Measurements from ENCODE around the gene TBC1D10B. TPM values are rescaled to one million over a fixed set of nuclear protein-coding genes. Genes with fewer than 3 reads are reported as not detected.

TBC1D10B gene
- total and polyA plus RNA-seq, 9 of the 15 experiments (the other 6 are each of a cell fraction or from before 2014, with no cell fraction given), result 2.2 to 55.4 (median 17.5) TPM

DNA sequence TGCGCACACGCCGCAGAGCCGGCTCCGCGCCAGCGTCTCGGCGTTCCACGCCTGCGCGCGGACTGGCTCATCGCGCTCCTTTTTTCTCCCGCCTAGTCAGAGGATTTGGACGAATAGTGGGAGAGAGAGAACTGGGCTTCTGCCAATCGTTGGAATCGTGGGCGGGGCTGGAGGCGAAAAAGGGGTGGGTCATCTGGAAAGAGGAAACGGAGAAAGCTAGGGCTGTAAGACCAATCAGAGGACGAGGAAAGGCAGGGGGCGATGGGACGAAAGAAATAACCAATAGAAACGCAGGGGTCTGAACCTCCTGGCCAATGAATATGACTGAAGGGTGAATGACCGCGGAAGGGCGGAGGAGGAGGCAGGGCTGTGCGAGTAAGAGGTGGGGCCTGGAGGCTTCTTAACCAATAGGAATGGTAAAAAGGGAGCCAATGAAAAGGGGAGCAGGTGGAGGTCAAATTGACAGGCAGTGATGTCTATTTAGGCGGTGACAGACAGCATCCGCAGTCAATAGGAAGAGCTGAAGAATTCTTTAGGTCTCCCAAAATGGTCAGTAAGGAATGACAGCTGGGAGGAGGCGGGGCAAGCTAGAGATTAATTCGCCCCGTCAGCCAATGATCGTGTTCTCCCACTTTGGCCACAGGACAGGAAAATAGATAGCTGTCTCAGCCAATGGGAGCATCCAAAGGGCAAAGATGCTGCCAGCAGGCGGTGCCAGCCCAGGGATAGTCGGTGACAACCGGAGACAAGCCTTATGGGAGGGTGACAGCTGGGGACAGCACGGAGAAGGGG lies at the start of gene TBC1D10B (continued):
- TF ChIP-seq, protein P1, sequence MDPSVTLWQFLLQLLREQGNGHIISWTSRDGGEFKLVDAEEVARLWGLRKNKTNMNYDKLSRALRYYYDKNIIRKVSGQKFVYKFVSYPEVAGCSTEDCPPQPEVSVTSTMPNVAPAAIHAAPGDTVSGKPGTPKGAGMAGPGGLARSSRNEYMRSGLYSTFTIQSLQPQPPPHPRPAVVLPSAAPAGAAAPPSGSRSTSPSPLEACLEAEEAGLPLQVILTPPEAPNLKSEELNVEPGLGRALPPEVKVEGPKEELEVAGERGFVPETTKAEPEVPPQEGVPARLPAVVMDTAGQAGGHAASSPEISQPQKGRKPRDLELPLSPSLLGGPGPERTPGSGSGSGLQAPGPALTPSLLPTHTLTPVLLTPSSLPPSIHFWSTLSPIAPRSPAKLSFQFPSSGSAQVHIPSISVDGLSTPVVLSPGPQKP (CRISPR knock-in tag; IDR thresholded peaks at IDR 0.05), result no peak
- 0 out of 2 replicates have a peak, but pooled peaks have one; percentile 50 for TF ChIP-seq FOXM1 (IDR thresholded peaks at IDR 0.05; ENCODE audit: low read depth)
- no peak for TF ChIP-seq FOXM1 (CRISPR knock-in tag; IDR thresholded peaks at IDR 0.05; ENCODE audit: low read depth)
- peak; percentile 95 for TF ChIP-seq LCOR (CRISPR knock-in tag; IDR thresholded peaks at IDR 0.05)
- TF ChIP-seq ZNF408 (CRISPR knock-in tag; IDR thresholded peaks at IDR 0.05; ENCODE audit: low read depth), result no peak
- TF ChIP-seq CREB1 (IDR thresholded peaks at IDR 0.05), result no peak
- TF ChIP-seq CREB1 (CRISPR knock-in tag; IDR thresholded peaks at IDR 0.05), result peak; percentile 68
- TF ChIP-seq CREM (IDR thresholded peaks at IDR 0.05; ENCODE audit: low read depth), result peak; percentile 61
- no peak for TF ChIP-seq PML (IDR thresholded peaks at IDR 0.05; ENCODE audit: low read length)
- TF ChIP-seq ILK (tag; IDR thresholded peaks at IDR 0.05; ENCODE audit: borderline replicate concordance, low read depth), result no peak
- peak; percentile 37 for TF ChIP-seq JUND (IDR thresholded peaks at IDR 0.05; ENCODE audit: borderline replicate concordance, low read depth, low read length)
- TF ChIP-seq JUND (tag; IDR thresholded peaks at IDR 0.05; ENCODE audit: borderline replicate concordance, low read depth, low read length), result peak; percentile 30; the same call in 1 of the 3 replicates
- TF ChIP-seq ZNF224 (CRISPR knock-in tag; IDR thresholded peaks at IDR 0.05), result no peak
- TF ChIP-seq SP2 (IDR thresholded peaks at IDR 0.05; ENCODE audit: extremely low read depth, low read depth, low read length, poor library complexity, severe bottlenecking), result peak; percentile 77
- no peak for TF ChIP-seq BDP1 (IDR thresholded peaks at IDR 0.05; ENCODE audit: insufficient read depth, insufficient read length)
- TF ChIP-seq, protein P2, sequence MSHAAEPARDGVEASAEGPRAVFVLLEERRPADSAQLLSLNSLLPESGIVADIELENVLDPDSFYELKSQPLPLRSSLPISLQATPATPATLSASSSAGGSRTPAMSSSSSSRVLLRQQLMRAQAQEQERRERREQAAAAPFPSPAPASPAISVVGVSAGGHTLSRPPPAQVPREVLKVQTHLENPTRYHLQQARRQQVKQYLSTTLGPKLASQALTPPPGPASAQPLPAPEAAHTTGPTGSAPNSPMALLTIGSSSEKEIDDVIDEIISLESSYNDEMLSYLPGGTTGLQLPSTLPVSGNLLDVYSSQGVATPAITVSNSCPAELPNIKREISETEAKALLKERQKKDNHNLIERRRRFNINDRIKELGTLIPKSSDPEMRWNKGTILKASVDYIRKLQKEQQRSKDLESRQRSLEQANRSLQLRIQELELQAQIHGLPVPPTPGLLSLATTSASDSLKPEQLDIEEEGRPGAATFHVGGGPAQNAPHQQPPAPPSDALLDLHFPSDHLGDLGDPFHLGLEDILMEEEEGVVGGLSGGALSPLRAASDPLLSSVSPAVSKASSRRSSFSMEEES (CRISPR knock-in tag; IDR thresholded peaks at IDR 0.05), result no peak
- TF ChIP-seq SP1 (CRISPR knock-in tag; IDR thresholded peaks at IDR 0.05), result peak; percentile 93
- TF ChIP-seq, protein P3, sequence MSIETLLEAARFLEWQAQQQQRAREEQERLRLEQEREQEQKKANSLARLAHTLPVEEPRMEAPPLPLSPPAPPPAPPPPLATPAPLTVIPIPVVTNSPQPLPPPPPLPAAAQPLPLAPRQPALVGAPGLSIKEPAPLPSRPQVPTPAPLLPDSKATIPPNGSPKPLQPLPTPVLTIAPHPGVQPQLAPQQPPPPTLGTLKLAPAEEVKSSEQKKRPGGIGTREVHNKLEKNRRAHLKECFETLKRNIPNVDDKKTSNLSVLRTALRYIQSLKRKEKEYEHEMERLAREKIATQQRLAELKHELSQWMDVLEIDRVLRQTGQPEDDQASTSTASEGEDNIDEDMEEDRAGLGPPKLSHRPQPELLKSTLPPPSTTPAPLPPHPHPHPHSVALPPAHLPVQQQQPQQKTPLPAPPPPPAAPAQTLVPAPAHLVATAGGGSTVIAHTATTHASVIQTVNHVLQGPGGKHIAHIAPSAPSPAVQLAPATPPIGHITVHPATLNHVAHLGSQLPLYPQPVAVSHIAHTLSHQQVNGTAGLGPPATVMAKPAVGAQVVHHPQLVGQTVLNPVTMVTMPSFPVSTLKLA (conservative IDR thresholded peaks at IDR 0.05), result peak in 1 of 2 experiments; percentile 57; a peak in 3 of 4 replicates
- no peak for TF ChIP-seq TAF7 (tag; IDR thresholded peaks at IDR 0.05)
- peak; percentile 72; the same call in 1 of the 2 replicates for TF ChIP-seq TGIF2 (CRISPR knock-in tag; IDR thresholded peaks at IDR 0.05)
- TF ChIP-seq, protein P4, sequence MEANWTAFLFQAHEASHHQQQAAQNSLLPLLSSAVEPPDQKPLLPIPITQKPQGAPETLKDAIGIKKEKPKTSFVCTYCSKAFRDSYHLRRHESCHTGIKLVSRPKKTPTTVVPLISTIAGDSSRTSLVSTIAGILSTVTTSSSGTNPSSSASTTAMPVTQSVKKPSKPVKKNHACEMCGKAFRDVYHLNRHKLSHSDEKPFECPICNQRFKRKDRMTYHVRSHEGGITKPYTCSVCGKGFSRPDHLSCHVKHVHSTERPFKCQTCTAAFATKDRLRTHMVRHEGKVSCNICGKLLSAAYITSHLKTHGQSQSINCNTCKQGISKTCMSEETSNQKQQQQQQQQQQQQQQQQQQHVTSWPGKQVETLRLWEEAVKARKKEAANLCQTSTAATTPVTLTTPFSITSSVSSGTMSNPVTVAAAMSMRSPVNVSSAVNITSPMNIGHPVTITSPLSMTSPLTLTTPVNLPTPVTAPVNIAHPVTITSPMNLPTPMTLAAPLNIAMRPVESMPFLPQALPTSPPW (CRISPR knock-in tag; IDR thresholded peaks at IDR 0.05), result peak; percentile 44

Measured in K562 (cell line).